Suprapubic skin (tissue), 4 donors: Measurements from ENCODE around the gene RNF145. TPM values are rescaled to one million over a fixed set of nuclear protein-coding genes. Genes with fewer than 3 reads are reported as not detected.

Source experiments
- DNase-seq, 2 donors: peaks; one replicate each; pipeline ENCODE4 v3.0.0-alpha.2; 2019; ENCODE audit warnings: low spot score in 2 of 2
- H3K27ac ChIP-seq: fragments of 200-600 bp; sonication (generic); one replicate; pipeline ENCODE4 v1.5.1; 2019
- H3K27me3 ChIP-seq: fragments of 200-600 bp; sonication (generic); one replicate; pipeline ENCODE4 v1.5.1; 2019
- H3K36me3 ChIP-seq: fragments of 200-600 bp; sonication (generic); one replicate; pipeline ENCODE4 v1.5.1; 2019
- H3K4me1 ChIP-seq: fragments of 200-600 bp; sonication (generic); one replicate; pipeline ENCODE4 v1.5.1; 2019
- H3K4me3 ChIP-seq: fragments of 200-600 bp; sonication (generic); one replicate; pipeline ENCODE4 v1.5.1; 2019; ENCODE audit warnings: mild to moderate bottlenecking
- H3K9me3 ChIP-seq: fragments of 200-600 bp; sonication (generic); one replicate; pipeline ENCODE4 v1.5.1; 2019
- EP300 ChIP-seq: sonication (generic); formaldehyde crosslinking; IDR thresholded peaks from one replicate; pipeline ENCODE4 v1.6.1; 2017; ENCODE audit warnings: antibody characterized with exemption
- POLR2A ChIP-seq, 2 donors: fragments of 450-650 bp; IDR thresholded peaks; one replicate each; pipeline ENCODE4 v1.6.1; 2017; ENCODE audit warnings: antibody characterized with exemption in 2 of 2, mild to moderate bottlenecking in 2 of 2, moderate library complexity in 2 of 2
- POLR2AphosphoS5 ChIP-seq, 3 donors: sonication (generic); formaldehyde crosslinking; IDR thresholded peaks; one replicate each; pipeline ENCODE4 v1.6.1; 2017; ENCODE audit warnings: antibody characterized with exemption in 3 of 3
- WGBS: methylation state at CpG from one replicate; pipeline ENCODE4 v1.1.5; 2018; 5-methylcytosine and 5-hydroxymethylcytosine counted together
- total RNA-seq, 4 donors: library from RNA; depleted of rRNA; stranded (reverse); fragments of >200 nt; gene quantifications; one replicate each; pipeline ENCODE4 v1.1.0, GENCODE V29; 2016
- TF ChIP-seq, protein P1 (sequence below), 2 donors: fragments of 200-600 bp in 1 of 2; fragments of 450-650 bp in 1 of 2; sonication (generic) in 1 of 2; IDR thresholded peaks; one replicate each; pipeline ENCODE4 v1.5.1; 2016 to 2019; ENCODE audit warnings: antibody characterized with exemption in 2 of 2, mild to moderate bottlenecking in 1 of 2, moderate library complexity in 1 of 2

Gene RNF145
- total RNA-seq, 4 donors from 2014 or later = 37.4 to 57.0 (median 48.2) TPM

DNA sequence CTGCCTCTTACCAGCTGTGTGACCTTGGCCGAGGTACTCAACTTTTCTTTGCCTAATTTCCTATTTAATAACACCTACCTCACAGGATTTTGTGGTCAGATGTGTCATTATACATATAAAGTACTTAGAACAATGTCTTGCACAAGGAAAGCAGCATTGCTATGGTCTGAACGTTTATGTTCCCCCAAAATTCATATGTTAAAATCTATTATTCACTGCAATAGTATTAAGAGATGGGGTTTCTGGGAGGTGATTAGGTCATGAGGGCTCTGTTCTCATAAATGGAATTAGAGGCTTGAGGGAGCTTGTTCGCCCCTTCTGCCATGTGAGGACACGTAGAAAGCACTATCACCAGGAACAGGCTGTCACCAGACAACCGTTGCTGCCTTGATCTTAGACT is 10.9 kb upstream of the RNF145 start:
- no peak for TF ChIP-seq POLR2AphosphoS5 (IDR thresholded peaks at IDR 0.05)
- no peak for TF ChIP-seq EP300
- no peak for TF ChIP-seq POLR2A (IDR thresholded peaks at IDR 0.05)
- TF ChIP-seq, protein P1, sequence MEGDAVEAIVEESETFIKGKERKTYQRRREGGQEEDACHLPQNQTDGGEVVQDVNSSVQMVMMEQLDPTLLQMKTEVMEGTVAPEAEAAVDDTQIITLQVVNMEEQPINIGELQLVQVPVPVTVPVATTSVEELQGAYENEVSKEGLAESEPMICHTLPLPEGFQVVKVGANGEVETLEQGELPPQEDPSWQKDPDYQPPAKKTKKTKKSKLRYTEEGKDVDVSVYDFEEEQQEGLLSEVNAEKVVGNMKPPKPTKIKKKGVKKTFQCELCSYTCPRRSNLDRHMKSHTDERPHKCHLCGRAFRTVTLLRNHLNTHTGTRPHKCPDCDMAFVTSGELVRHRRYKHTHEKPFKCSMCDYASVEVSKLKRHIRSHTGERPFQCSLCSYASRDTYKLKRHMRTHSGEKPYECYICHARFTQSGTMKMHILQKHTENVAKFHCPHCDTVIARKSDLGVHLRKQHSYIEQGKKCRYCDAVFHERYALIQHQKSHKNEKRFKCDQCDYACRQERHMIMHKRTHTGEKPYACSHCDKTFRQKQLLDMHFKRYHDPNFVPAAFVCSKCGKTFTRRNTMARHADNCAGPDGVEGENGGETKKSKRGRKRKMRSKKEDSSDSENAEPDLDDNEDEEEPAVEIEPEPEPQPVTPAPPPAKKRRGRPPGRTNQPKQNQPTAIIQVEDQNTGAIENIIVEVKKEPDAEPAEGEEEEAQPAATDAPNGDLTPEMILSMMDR (IDR thresholded peaks at IDR 0.05) = no peak
- no peaks in the 10 kb centered on the region for H3K36me3 ChIP-seq
- H3K4me1 ChIP-seq = peaks cover 2% of the 10 kb centered on the region
- no peaks in the 10 kb centered on the region for H3K27me3 ChIP-seq
- H3K27ac ChIP-seq = no peak overlapping the region
- H3K4me3 ChIP-seq = no peak overlapping the region
- H3K9me3 ChIP-seq = no peaks in the 10 kb centered on the region
- 57% methylated on average over 5 of the region's 5 CpGs for WGBS
- DNase-seq = no peak

DNA sequence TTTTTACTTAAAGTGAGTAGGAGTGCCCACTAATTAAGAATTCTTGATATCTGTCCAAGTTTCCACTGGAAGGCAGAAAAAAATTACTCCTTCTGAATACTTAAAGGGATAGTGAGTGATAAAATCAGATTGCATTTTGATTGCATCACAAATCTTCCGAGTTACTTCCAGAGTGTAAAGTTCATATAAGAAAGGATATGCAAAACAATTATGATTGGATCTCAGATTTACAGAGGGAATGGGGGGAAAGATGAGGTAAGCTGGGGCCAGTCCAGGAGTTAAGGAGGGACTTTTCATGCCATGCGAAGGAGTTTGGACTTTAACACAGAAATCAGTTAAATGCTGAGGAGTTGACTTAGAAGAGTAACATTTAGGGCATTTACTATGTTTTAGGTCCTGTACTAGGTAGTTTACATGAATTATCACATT is 9.3 kb upstream of the RNF145 start:
- H3K4me3 ChIP-seq = no peak overlapping the region
- no peak for DNase-seq
- 50% methylated on average over 2 of the region's 2 CpGs for WGBS
- H3K4me1 ChIP-seq = peaks cover 2% of the 10 kb centered on the region
- H3K27ac ChIP-seq = no peak overlapping the region
- no peaks in the 10 kb centered on the region for H3K36me3 ChIP-seq
- H3K9me3 ChIP-seq = no peaks in the 10 kb centered on the region
- H3K27me3 ChIP-seq = no peaks in the 10 kb centered on the region
- TF ChIP-seq EP300 = no peak
- TF ChIP-seq, protein P1 (IDR thresholded peaks at IDR 0.05) = no peak
- no peak for TF ChIP-seq POLR2AphosphoS5 (IDR thresholded peaks at IDR 0.05)
- no peak for TF ChIP-seq POLR2A (IDR thresholded peaks at IDR 0.05)

DNA sequence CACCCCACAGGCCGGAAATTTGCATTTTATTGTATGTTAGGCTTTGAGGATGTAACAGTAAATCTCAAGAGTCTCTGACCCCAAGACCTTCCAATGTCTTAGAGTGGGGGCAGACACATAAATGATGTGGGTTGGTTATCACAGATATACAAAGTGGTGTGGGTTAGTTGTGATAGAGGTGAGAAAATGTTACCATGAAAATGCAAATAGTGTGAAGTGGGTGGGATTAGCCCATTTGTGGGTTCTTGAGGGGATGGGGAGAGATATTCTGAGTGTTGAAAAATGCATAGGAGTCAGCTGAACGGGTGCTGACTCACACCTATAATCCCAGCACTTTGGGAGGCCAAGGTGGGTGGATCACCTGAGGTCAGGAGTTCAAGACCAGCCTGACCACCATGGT is 7.9 kb upstream of the RNF145 start:
- no peak for DNase-seq
- no peak overlapping the region for H3K4me3 ChIP-seq
- peaks cover 2% of the 10 kb centered on the region for H3K4me1 ChIP-seq
- no peak for TF ChIP-seq EP300
- no peaks in the 10 kb centered on the region for H3K27me3 ChIP-seq
- H3K9me3 ChIP-seq = no peaks in the 10 kb centered on the region
- H3K27ac ChIP-seq = no peak overlapping the region
- no peaks in the 10 kb centered on the region for H3K36me3 ChIP-seq
- WGBS = 77% methylated on average over 2 of the region's 2 CpGs

DNA sequence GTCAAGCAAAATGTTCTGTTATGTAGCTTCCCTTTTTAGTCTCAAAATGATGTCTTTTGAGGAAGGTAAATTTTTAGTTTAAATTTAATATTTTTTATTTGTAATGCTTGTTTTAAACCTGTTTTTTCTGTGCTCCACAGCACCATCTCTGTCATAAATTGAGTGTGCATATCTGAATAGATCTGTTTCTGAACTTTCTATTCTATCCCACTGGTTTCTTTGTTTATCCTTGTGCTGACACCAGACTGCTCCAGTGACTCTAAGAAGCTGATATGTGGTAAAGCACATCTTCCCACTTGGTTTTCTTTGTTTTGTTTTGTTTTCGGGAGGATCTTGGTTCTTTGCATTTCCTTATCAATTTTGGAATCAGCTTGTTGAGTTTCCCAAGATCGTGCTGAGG is 7.1 kb upstream of the RNF145 start:
- H3K4me1 ChIP-seq = peaks cover 9% of the 10 kb centered on the region
- H3K9me3 ChIP-seq = no peaks in the 10 kb centered on the region
- H3K27ac ChIP-seq = no peak overlapping the region
- H3K27me3 ChIP-seq = no peaks in the 10 kb centered on the region
- H3K4me3 ChIP-seq = no peak overlapping the region
- H3K36me3 ChIP-seq = no peaks in the 10 kb centered on the region
- 53% methylated on average over 2 of the region's 2 CpGs for WGBS
- TF ChIP-seq EP300 (no peak), POLR2AphosphoS5 (IDR thresholded peaks at IDR 0.05) (no peak), POLR2A (IDR thresholded peaks at IDR 0.05) (no peak)
- TF ChIP-seq, protein P1 (IDR thresholded peaks at IDR 0.05) = no peak
- no peak for DNase-seq

DNA sequence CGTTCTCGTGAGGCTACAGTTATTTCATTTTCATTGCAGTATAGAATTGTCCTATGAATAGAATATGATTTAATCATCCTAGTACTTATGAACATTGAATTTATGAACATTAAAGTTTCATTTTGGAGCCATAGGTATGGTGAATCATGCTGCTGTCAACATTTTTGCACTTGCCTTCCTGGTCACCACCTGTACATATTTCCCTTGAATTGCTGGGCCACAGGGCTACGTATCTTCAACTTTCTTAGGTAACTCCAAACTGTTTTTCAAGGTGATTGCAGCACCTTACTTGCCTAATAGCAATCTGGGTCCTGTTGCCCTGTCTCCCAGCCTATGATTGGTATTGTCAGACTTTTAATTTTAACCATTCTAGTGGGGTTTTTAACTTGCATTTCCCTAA is 6.5 kb upstream of the RNF145 start:
- Histone ChIP-seq H3K4me3 (no peak overlapping the region), H3K36me3 (no peaks in the 10 kb centered on the region), H3K4me1 (peaks cover 14% of the 10 kb centered on the region), H3K9me3 (no peaks in the 10 kb centered on the region), H3K27ac (no peak overlapping the region), H3K27me3 (no peaks in the 10 kb centered on the region)
- no peak for DNase-seq
- 93% methylated on average over 3 of the region's 3 CpGs for WGBS
- TF ChIP-seq POLR2AphosphoS5 (IDR thresholded peaks at IDR 0.05) (no peak), POLR2A (IDR thresholded peaks at IDR 0.05) (no peak), EP300 (no peak)
- TF ChIP-seq, protein P1 (IDR thresholded peaks at IDR 0.05) = no peak
